RWPE2 (cell line): ENCODE data around the gene TBC1D14.

Experiments used
- ATAC-seq: fragments of 200-7000 bp; cut with Tn5 transposase; 3 replicates; pipeline ENCODE4 v1.9.1; 2021; ENCODE audit warnings: low read depth
- DNase-seq: peaks from one replicate; pipeline ENCODE4 v3.0.0-alpha.2; 2020; ENCODE audit warnings: low spot score
- H3K27ac ChIP-seq: fragments of 450-650 bp; 2 replicates; pipeline ENCODE4 v1.5.1; 2017; ENCODE audit warnings: mild to moderate bottlenecking; ENCODE audit not compliant: poor library complexity, severe bottlenecking
- H3K27me3 ChIP-seq: fragments of 250-450 bp; sonication (Bioruptor Pico); 2 replicates; pipeline ENCODE4 v1.5.1; 2021; ENCODE audit warnings: mild to moderate bottlenecking, moderate library complexity; ENCODE audit not compliant: insufficient read depth, poor library complexity, severe bottlenecking
- H3K36me3 ChIP-seq: fragments of 250-450 bp; sonication (Bioruptor Pico); 2 replicates; pipeline ENCODE4 v1.5.1; 2020; ENCODE audit warnings: low read depth, mild to moderate bottlenecking, moderate library complexity
- H3K4me1 ChIP-seq: fragments of 250-450 bp; sonication (Bioruptor Pico); 2 replicates; pipeline ENCODE4 v1.5.1; 2021; ENCODE audit warnings: mild to moderate bottlenecking, moderate library complexity; ENCODE audit not compliant: insufficient read depth, poor library complexity, severe bottlenecking
- H3K4me3 ChIP-seq: fragments of 250-450 bp; sonication (Bioruptor Pico); 2 replicates; pipeline ENCODE4 v1.5.1; 2021; ENCODE audit warnings: mild to moderate bottlenecking, moderate library complexity; ENCODE audit not compliant: severe bottlenecking
- H3K9me3 ChIP-seq: fragments of 250-450 bp; sonication (Bioruptor Pico); 2 replicates; pipeline ENCODE4 v1.5.1; 2021; ENCODE audit warnings: mild to moderate bottlenecking, moderate library complexity; ENCODE audit not compliant: severe bottlenecking
- CTCF ChIP-seq: fragments of 450-650 bp; IDR thresholded peaks from one replicate; pipeline ENCODE4 v1.5.1; 2017; ENCODE audit warnings: mild to moderate bottlenecking, moderate library complexity; ENCODE audit not compliant: poor library complexity, severe bottlenecking

Gene TBC1D14

GRCh38 chr4:7068279-7068842, 158.7 kb downstream of the TBC1D14 start:
- TF ChIP-seq CTCF = no peak
- ATAC-seq = peak; percentile 66; the same call in 2 of the 3 replicates
- H3K27me3 ChIP-seq = no peaks in the 10 kb centered on the region

GRCh38 chr4:7068883-7069282, 159.3 kb downstream of the TBC1D14 start:
- Histone ChIP-seq H3K4me3 (peak overlapping the region; percentile 99), H3K9me3 (no peaks in the 10 kb centered on the region), H3K36me3 (peaks cover 32% of the 10 kb centered on the region), H3K27ac (peak overlapping the region; percentile 13), H3K4me1 (no peaks in the 10 kb centered on the region), H3K27me3 (no peaks in the 10 kb centered on the region)
- no peak for DNase-seq
- ATAC-seq = 0 out of 3 replicates have a peak, but pooled peaks have one; percentile 4
- TF ChIP-seq CTCF = no peak

More at GRCh38 chr4:7068279-7068842, 158.7 kb downstream of the TBC1D14 start:
- H3K9me3 ChIP-seq = no peaks in the 10 kb centered on the region
- H3K36me3 ChIP-seq = peaks cover 37% of the 10 kb centered on the region
- H3K27ac ChIP-seq = peak overlapping the region; percentile 13
- no peak for DNase-seq
- H3K4me3 ChIP-seq = peak overlapping the region; percentile 99
- no peaks in the 10 kb centered on the region for H3K4me1 ChIP-seq

GRCh38 chr4:7070729-7071511, 161.3 kb downstream of the TBC1D14 start:
- H3K4me1 ChIP-seq = no peaks in the 10 kb centered on the region
- no peak overlapping the region for H3K4me3 ChIP-seq
- DNase-seq (no peak), ATAC-seq (peak; percentile 56)
- TF ChIP-seq CTCF = peak; percentile 97
- no peak overlapping the region for H3K27ac ChIP-seq
- H3K36me3 ChIP-seq = peaks cover 12% of the 10 kb centered on the region; the same call in 1 of the 2 replicates
- H3K9me3 ChIP-seq = no peaks in the 10 kb centered on the region
- H3K27me3 ChIP-seq = no peaks in the 10 kb centered on the region

GRCh38 chr4:7073059-7073458, 163.4 kb downstream of the TBC1D14 start:
- DNase-seq (no peak), ATAC-seq (no peak)
- H3K4me1 ChIP-seq = no peaks in the 10 kb centered on the region
- H3K36me3 ChIP-seq = no peaks in the 10 kb centered on the region
- TF ChIP-seq CTCF = no peak
- H3K27ac ChIP-seq = no peak overlapping the region
- H3K9me3 ChIP-seq = no peaks in the 10 kb centered on the region
- no peaks in the 10 kb centered on the region for H3K27me3 ChIP-seq
- H3K4me3 ChIP-seq = no peak overlapping the region
